HG03039 (cell line): Measurements from ENCODE around the gene SERBP1.

Experiments
- ATAC-seq: cut with Tn5 transposase; IDR thresholded peaks from one replicate; pipeline ENCODE4 v1.9.1; 2021; ENCODE audit warnings: mild to moderate bottlenecking, moderate library complexity; ENCODE audit not compliant: unreplicated experiment

Gene SERBP1

DNA sequence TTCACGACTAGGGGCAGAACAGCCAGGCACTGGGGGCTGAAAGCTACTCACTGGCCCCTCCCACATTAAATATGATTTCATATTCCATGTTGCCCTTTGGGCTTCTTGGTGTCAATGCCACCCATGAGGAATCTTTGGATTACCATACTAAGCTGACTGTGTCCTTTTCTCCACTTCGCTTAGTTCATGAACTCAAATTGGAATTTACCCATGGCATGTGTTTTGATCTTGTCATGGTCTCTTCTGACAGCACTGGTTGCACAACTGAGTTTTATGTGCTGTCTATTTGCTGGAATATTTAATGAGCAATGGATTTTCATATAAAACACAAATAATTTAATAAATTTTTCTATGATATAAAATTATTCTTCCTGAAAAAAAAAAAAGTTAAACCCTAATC lies 59.2 kb downstream of the SERBP1 start:
- no peak for ATAC-seq

DNA sequence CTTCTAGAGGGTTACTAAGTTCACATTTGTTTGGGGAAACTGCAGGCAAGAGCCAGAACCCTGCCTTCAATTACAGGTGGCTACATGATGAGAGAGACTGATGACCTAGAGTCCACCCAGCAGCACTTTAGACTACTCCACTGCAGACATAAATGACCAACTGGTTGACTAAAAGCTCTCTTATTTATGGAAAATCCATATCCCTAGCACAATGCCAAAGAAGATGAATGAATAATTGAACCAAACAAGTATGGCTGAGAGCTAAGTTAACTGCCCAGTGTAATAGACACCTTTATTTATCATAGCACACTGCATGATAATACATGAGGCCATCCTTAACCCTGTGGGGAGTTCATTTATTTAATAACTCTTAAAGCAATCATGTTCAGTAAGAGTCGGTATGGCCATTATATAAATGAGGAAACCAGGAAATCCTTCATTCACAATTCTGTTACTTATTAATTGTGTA lies 62.1 kb downstream of the SERBP1 start:
- no peak for ATAC-seq

DNA sequence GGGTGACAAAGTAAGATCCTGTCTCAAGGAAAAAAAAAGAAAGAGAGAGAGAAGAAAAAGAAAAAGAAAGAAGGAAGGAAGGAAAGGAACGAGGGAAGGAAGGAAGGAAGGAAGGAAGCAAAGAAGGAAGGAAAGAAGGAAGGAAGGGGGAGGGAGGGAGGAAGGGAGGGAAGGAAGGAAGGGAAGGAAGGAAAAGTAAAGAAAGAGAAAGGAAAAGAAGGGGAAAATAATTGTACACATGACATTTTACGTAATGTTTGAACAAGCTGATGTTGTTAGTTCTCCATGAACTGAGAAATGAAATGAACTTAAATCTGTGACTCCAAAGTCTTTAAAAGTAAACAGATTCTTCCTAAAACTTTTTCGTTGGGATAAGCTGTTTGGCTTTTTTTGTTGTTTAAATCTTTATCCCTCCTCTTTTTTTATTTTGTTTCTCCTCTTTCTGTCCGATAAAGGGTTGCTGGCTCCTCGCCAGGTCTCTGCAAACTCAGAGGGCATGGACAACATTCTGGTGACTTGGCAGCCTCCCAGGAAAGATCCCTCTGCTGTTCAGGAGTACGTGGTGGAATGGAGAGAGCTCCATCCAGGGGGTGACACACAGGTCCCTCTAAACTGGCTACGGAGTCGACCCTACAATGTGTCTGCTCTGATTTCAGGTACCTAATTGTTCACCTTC lies 62.7 kb downstream of the SERBP1 start:
- no peak for ATAC-seq

DNA sequence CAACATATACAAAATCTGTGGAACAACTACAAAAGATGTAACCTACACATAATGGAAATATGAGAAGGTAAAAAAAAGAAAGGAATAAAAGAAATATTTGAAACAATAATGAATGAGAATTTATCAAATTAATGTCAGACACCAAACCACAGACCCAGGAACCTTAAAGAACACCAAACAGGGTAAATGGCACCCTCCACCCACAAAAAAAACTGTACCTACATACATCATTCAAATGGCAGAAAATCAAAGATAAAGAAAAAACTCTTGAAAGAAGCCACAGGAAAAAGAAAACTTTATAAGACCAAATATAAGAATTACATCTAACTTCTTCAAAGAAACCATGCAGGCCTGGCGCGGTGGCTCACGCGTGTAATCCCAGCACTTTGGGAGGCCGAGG lies 68.6 kb downstream of the SERBP1 start:
- ATAC-seq, result no peak

DNA sequence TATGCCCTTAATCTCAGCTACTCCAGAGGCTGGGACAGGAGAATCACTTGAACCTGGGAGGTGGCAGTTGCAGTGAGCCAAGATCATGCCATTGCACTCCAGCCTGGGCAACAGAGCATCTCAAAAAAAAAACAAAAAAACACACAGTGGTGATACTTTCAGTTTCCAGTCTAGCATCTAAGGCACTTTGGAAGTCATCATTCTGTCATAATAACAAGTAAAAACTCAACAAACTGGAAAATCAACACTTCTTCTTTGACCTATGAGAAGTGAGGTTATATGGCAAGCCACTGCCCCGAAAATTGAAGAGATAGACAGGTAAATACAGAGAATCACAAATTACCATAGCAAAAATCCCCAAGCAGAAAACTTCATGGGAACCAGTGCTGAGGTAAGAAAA lies 70.6 kb downstream of the SERBP1 start:
- ATAC-seq, result no peak
